Islet of Langerhans (tissue), 1 donor: ENCODE data around the gene PRKCB.
"Not testable (repeated sequence)": the region's sequence is repeated elsewhere in the genome, so short reads cannot be mapped to it uniquely, and the experiment has no call there.

Experiments used
- FAIRE-seq: peaks from one replicate; lab custom pipeline; 2011; peaks lifted over from hg19 to GRCh38; lab: Jason Lieb, UNC

PRKCB gene

DNA sequence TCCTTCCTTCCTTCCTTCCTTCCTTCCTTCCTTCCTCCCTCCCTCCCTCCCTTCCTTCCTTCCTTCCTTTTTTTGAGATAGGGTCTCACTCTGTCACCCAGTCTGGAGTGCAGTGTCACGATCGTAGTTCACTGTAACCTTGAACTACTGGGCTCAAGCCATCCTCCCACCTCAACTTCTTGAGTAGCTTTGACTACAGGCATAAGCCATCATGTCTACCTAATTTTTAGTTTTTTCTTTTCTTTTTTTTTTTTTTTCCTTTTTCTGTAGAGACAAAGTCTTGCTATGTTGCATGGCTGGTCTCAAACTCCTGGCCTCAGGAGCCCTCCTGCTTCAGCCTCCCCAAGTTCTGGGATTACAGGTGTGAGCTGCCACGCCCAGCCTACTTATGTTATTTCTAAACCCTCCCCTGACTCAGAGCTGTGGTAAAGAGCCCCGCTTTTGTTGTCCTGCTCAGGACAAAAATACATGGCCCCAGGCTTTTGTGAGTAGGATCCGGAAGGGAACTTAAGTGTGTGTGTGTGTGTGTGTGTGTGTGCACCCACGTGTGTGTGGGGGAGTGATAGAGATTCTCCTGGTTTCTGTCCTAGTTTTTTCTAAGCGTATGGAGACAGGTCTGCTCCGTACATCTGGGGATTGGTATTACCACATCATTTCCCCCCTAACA, 67.1 kb downstream of the PRKCB start:
- no peak for FAIRE-seq

DNA sequence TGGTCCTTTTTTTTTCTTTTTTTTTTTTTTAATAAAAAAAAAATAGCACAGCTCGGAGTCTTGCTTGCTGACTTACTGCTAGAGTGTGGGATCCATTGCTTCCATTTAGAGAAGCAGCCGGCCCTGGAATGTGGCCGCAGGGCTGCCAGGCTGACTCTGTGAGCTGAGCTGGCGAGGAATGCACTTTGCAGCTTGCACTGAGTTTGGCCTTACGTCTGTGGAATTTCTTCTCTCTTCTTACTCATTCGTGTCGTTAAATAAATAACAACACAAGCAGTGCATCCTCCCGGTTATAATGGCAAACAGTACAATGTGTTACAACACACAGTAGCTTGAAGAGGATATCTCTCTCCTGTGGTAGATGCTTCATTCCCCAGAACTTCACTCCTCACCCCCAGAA, 69.2 kb downstream of the PRKCB start:
- no peak for FAIRE-seq

DNA sequence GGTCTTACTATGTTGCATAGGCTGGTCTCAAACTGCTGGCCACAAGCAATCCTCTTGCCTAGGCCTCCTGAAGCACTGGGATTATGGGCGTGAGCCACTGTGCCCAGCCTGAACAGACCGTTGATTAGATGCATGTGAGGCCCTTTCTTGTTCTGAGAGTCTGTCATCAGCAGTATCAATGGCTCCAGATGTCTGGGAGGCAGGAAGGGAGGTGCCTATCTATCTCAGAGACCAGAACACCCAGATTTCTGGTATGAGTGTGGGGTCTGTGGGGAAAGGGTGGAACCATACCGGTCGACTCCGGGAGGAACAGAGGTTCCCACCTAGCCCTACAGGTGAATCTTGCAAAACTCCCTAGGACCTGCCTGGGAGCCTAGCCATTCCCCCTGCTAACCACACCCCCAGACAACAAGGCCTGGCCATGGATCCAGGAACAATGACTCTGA, 71.7 kb downstream of the PRKCB start:
- FAIRE-seq = no peak

- no peak for FAIRE-seq
Observed at GRCh38 chr16:23907903-23908302, 72.1 kb downstream of the PRKCB start.

- no peak for FAIRE-seq
Observed at GRCh38 chr16:23908790-23909189, 73.0 kb downstream of the PRKCB start.

DNA sequence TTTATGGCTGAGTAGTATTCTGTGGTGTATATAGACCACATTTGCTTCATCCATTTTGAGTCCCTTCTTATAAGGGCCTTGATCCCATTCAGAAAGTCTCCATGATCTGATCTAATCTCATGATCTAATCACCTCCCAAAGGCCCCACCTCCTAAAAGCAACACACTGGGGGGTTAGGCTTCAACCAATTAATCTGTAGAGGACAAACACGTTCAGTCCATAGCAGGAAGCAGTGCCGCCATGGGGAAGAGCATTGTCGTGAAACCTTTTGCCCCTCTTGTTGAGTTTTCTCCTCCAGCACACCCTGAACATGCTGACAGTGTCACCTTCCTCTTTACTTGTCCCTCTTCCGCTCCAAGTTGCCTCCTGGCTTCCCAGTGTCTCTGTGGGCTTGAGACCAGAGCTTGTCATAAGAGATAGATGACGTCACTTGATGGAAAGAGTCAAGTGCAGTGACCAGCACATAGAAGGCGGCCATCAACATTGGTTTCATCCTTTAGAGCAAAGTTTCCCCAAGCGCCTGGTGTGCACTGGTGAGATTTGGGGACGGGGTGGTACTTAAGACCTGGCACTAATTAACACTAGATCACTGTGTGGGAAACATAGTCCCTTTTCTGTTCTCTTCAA, 74.1 kb downstream of the PRKCB start:
- no peak for FAIRE-seq

GRCh38 chr16:23914946-23915530, 79.3 kb downstream of the PRKCB start:
- FAIRE-seq = no peak

DNA sequence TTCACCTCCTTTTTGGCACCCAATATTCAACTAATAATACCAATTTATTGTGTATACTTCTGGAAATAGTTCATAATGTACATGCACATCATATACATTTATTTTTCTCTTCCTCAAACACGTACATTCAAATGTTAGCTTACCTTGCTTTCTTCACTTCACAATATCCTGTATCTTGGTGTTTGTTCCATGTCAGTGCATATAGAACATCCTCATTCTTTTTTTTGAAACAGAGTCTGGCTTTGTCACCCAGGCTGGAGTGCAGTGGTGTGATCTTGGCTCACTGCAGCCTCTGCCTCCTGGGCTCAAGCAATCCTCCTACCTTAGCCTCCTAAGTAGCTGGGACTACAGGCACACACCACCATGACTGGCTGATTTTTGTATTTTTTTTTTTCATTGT, 80.8 kb downstream of the PRKCB start:
- FAIRE-seq = not testable (repeated sequence)

DNA sequence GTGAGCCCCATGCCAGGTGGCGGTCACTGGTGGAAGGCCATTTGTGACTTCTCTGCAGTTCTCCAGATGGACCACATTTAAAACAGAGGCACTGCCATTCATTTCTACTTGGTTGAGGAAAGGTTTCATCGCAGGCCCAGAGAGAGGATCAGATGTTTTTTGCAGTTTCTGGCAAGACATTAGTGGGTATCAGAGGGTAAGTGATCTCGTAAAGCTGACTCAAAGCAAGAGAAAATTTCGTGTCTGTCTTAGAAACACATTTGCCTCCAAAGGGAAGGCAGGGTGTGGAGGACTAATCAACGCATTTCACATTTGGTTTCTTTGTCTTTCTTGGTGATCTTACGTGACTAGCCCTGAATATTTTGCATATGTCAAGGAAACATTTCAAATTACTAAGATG, 81.8 kb downstream of the PRKCB start:
- FAIRE-seq = no peak

DNA sequence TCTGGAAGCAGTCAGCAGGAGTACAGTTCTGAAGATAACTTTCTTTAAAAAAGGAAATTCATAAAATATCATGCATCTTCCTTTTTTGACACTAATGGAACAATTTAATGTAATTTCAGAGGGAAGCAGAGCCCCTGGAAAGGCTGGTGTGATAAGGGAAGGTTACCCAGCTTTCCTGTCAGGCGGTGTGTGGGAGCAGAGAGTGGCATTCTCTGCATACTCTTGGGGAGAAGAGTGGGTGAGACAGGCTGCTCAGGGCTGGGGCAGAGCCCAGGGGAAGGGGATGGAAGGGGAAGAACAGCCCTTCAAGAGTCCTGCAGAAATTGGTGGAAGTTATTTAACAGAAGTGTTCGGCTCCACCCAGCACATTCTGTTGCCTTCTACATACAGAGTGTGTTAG, 84.7 kb downstream of the PRKCB start:
- FAIRE-seq = no peak

GRCh38 chr16:23920899-23921298, 85.1 kb downstream of the PRKCB start:
- FAIRE-seq = no peak

GRCh38 chr16:23922406-23922805, 86.6 kb downstream of the PRKCB start:
- FAIRE-seq = no peak

DNA sequence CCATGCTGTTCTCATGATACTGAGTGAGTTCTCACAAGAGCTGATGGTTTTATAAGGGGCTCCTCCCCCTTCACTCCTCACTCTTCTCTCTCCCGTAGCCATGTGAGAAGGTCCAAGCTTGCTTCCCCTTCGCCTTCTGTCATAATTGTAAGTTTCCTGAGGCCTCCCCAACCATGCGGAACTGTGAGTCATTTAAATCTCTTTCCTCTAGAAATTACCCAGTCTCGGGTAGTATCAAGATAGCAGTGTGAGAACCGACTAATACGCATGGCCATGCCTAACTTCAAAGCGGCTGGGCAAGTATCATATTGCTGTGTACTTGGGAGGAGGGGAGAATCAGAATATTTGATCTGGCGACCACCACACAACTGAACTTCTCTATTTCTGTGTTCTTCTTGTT, 88.3 kb downstream of the PRKCB start:
- no peak for FAIRE-seq

- no peak for FAIRE-seq
Observed at GRCh38 chr16:23927796-23928195, 92.0 kb downstream of the PRKCB start.

DNA sequence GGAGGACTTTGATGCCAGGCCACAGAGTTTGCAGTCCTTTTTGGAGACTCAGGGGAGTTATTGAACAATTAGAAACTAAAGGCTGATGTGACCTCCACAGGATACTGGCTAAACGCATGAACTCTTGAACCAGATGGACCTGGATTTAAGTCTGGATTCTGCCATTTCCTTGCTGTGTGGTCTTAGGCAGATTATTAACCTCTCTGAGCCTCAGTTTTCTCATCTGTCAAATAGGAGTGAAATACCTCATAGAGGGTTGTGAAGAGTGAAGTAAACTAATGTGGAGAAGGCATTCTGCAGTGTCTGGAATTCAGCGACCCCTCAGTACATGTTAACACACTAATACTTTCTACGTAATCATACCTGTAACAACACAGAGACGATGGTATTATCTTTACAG, 93.5 kb downstream of the PRKCB start:
- FAIRE-seq = no peak

DNA sequence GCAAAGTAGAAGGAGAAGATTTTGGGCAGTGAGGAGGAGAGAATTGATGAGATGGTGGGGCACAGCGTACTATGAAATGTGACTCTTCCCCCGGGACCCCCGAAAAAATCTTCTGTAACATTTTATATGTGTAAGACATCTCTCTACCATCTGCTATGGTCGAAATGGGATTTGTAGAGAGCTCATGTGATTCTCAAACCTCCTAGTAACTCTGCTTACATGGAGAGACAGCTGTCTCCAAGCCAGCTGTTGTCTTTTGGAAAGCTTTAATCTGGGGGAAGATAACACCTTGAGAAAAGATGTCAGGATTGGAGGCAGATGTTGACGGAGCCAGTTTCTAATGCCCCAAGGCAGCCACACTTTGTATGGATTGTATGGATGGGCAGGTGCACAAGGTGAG, 94.1 kb downstream of the PRKCB start:
- no peak for FAIRE-seq

DNA sequence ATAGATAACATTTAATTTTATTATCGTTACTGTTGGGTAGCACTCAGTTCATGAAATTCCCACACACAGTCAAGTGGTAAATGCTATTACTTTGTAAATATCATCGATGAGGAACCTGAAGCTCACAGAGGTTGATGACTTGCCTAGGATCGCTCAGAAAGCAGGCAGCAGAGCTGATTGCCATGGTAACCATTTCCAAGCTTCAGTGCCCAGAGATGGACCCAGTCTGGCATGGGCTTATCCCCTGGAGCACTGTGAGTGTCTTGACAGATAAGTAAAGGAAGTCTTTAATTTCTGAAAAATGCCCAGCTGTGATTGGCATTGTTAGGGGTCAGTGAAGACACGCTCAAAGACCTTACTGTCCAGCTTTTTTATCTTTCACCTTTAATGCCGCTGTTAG, 95.0 kb downstream of the PRKCB start:
- no peak for FAIRE-seq

DNA sequence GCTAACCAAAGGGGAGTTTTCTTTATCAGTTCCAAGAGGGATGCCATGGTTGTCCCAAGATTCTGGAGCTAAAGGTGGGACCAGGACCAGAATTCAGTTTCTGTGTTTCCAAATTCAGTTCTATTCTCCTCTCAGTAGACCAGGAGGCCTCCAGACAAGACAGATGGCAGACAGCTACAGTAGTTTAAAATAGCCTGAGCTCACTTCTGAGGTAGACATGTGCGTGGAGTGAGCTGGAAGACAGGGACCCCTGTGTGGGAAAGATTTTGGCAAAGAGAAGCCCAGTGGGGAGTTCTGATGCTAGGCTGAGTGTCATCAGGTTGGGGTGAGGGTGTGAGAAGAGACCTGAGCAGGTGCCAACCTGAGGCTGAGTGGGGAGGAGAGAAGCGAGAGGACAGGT, 95.4 kb downstream of the PRKCB start:
- no peak for FAIRE-seq

GRCh38 chr16:23933650-23934049, 97.9 kb downstream of the PRKCB start:
- not testable (repeated sequence) for FAIRE-seq

GRCh38 chr16:23934610-23935236, 98.9 kb downstream of the PRKCB start:
- no peak for FAIRE-seq

GRCh38 chr16:23940111-23940510, 104.3 kb downstream of the PRKCB start:
- no peak for FAIRE-seq

DNA sequence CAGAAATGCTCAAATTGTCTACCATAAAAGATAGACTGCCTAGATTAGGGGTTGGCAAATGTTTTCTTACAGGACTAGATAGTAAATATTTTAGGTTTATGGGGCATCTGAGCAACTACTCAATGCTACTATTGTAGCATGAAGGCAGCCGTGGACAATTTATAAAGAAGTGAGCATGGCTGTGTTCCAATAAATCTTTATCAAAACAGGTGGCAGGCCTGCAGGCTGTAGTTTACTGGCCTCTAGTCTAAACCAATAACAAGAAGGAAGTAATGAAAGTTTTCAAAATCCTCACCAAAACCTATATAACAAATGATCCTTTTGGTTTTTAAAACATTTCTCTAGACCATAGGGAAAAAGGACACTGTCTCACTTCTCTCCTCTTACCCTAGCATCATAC, 105.2 kb downstream of the PRKCB start:
- FAIRE-seq = no peak

DNA sequence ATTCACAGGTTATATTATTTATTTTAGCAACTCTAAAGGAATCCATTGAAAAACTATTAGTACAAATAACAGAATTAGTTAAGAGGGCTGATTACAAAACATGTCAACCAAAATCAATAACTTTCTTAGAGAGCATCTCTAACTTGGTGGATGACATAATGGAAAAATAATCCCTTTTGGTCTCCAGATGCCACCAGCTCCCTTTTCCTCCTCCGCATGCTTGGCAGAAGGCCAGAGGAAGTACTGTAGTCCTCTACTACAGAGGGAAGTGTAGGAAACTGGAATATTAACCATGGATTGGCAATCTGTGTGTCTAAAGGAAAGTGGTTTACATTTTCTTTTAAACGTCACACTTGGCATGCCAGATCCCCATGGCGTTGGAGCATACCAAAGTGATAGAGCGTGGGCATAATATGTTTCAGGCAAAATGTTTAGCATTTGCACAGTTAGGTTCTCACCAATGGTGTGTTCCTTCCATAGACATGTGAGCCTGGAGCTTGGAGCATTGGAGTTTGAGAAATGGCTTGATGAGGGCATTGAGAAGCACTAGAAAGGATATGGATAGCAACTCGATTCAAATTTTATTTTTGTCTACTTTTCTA, 106.3 kb downstream of the PRKCB start:
- FAIRE-seq = no peak
